Activated gamma-delta T cell treated with anti-CD3 and anti-CD28 coated beads, Interleukin-2, amount 50 U/mL, for 16 hours (primary cell): ENCODE data around the gene ELMO1.
"Not testable (repeated sequence)": the region's sequence is repeated elsewhere in the genome, so short reads cannot be mapped to it uniquely, and the experiment has no call there.

ENCODE experiments used
- DNase-seq: peaks from one replicate; pipeline ENCODE4 v3.0.0-alpha.2; 2020; ENCODE audit warnings: low read depth

ELMO1 gene

DNA sequence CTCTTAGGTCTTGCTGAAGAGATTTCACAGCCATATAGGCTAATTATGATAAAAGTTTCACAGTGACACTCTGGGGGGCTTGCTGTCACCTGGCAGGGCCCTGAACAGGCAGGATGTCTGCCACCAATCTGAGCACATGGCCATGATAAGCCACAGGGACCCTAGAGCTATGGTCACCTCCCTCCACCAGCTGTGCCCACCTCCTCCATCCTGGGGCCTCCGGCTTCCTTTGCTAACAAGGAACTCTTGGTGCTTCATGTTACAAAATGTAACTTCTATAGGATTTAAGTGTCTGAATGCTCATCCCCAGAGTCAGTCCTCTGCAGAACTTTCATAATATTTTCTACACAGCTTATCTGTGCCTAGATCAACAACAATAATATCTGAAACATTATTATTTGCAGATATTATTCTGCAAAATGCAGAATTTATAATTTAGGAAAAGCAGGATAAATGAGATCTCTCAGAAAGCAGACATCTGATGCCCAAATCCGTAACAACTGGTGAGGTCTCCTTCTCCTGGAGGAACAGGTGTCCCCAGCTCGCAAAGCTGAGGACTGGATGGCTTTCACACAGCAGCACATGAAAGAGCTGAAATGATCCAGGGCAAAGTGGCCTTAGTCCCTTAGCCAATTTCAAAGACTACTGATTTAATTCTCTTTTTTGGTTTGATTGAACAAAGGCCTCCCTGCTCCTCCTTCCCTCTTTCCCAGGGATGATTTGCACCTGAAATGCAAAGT is 437.3 kb downstream of the ELMO1 start:
- DNase-seq = no peak

DNA sequence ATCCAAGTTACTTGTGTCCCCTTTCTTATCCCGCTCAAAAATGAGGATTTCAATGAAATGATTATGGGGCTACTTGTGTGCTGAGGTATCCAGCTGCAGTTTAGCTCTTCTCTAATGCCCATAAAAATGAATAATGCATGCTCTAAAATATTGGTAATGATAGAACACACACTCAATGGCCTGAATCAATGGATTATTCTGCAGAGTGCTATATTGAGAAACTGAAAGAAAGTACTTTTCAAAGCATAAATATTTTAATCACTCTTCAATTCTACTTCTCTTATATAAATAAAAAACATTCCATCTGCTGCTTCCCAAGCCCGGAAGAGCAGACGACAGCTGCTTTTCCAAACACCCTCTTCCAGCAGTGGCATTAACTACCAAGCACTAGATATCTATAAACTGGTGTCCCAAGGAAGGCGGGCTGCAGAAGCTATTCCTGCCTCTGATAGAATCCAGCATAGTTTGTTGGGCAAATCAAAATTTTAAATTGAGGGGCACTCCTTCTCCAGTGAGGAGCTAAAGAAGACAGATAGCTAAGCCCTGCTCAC is 439.5 kb downstream of the ELMO1 start:
- DNase-seq = no peak

DNA sequence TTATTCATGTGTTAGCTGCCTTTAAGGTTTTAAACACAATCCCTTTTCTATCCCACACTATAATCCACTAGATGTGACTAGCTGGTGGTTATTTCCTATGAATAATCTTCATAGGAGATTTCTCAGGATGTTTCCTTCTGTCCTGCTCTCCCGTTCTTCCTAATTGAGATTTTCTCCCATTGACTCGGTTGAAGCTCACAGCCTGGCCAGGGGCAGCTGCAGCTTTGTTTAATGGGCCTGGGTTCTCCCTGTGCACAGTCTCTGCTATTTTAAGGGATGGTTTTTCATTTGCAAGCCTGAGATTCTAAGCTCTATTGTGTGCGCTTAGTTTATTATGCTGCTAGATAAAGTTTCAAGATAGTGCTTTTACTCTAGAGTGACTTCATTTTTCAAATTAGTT is 441.0 kb downstream of the ELMO1 start:
- no peak for DNase-seq

DNA sequence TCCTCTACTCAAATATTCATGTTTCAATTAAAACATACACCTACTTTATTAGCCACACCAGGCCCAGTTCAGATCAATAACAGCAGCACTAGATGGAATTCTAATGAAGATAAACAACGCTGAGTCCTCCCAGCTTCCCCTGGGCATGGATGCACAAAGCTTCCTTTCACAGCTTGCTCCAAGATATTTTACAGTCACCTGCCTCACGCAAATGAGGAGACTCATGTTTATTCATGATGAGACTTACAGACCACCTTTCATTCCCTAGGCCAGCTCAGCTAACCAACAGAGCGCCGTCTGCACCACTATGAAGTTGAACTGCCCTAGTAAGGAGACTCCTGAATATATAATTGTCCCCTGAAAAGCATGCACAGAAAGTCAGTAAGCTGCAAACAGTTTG is 441.4 kb downstream of the ELMO1 start:
- DNase-seq = no peak

DNA sequence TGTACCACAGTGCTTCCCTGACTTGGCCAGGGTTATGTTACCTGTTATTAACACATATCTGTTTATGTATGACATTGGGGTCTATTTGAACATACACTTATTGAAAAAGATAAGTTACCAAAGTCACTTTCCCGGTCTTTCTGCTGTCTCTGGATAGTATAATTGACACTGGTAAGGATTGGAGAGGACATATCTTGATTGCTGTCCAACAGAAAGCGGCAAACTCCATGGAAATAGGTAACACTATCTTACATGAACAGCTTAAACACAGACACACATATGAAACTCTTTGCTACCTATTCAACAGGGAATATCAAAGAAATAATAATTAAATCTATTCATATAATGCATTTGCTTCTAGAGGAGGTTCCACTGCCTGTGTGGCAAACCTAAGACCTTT is 441.9 kb downstream of the ELMO1 start:
- no peak for DNase-seq

DNA sequence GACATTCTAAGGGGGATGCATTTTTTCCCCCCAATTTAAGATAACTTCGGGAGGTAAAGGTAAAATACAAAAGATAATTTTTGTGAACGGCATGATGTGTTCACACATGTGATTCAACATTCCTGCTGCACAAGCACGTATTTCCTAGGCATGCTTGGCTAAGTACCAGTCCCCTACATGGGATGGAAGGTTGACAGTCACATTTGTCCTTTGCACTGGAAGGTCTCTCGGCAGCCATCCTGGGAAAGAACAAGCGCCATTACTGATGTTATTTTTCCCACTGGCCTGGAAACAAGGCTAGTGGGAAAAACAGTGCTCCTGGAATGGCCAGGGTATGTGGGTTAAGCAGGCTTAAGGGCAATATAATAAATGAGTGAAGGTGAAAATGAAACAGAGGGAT is 448.2 kb downstream of the ELMO1 start:
- no peak for DNase-seq

DNA sequence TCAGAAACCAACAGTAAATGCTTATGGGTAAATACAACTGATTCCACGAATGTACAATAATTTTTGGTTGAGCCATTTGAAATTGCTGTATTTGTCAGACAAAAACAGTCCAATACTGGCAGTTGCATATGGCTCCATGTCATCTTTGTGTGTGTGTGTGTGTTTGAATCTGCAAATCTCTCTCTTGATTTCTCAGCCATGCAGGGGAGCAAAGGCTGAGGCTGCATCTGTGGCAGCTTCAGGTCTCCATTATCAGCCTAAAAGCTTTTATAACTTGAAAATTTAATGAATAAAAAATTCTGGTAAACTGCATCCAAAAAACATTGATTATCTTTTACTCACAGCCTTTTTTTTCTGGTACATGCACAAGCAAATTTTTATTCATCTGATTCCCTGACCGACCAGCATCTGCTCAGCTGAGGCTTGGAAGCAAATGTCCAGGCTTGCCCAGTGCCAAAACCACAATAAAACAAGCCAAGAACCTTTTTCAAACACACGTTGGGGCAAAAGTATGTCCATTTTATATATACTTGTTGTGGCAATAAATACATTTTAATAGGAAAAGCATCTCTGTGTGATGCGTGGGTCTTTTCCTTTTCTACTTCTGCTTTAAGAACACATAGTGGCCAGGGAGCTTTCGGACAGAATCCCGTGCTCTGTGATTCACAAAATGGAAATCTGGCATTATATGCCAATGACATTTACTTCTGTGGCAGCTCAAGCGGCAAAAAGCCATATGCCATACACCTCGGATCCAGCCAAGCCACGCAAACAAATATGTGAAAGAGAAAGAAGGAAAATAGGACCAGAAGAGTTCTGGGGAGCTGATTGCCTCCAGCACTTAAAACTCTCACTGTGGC is 448.8 kb downstream of the ELMO1 start:
- no peak for DNase-seq

DNA sequence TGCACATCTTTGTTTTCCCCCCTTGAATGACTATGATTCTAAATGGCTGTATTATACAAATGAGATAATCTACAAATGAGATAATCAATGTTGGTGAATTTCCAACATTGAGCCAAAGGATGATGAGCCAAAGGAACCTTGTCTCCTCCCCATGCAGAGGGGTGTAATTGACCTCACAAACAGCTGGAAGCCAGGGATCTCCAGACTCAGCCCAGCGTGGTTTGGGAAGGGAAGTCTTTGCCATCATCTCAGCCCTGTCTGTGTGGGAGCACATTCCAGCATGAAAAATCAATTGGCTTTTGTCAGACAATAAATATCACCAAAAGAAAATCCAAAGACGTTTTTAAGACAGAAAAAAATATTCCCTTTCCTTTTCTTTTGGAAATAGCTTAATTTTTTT is 452.9 kb downstream of the ELMO1 start:
- no peak for DNase-seq

DNA sequence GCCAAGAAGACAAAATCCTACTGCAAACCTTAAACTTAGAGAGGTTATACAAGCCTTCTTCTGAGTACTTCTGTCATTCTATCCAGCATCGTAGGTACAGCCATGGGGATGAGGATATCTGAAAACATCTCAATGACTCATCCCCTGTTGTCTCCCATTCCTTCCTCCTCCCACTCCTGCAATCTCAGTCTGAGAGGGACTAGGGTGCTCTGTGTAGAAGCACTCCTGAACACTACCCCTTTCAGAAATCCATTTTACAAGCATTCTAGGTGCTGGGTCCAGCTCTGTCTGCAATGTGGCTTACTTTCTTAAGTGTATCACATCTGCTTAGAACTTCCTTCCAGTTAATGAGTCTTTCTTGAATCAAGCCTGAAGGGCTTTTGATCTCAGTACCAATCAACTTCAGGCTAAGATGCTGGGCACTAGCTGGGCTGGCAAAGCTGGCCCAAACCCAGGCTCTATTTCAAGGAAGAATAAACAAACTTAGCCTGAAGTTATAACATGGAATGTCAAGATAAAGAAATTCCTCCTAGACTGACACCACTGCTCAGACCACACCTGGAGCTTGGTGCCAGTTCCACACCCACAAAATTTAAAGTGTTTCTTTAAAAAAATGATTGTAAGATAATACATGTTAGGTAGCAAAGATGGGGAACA is 454.1 kb downstream of the ELMO1 start:
- DNase-seq = no peak

DNA sequence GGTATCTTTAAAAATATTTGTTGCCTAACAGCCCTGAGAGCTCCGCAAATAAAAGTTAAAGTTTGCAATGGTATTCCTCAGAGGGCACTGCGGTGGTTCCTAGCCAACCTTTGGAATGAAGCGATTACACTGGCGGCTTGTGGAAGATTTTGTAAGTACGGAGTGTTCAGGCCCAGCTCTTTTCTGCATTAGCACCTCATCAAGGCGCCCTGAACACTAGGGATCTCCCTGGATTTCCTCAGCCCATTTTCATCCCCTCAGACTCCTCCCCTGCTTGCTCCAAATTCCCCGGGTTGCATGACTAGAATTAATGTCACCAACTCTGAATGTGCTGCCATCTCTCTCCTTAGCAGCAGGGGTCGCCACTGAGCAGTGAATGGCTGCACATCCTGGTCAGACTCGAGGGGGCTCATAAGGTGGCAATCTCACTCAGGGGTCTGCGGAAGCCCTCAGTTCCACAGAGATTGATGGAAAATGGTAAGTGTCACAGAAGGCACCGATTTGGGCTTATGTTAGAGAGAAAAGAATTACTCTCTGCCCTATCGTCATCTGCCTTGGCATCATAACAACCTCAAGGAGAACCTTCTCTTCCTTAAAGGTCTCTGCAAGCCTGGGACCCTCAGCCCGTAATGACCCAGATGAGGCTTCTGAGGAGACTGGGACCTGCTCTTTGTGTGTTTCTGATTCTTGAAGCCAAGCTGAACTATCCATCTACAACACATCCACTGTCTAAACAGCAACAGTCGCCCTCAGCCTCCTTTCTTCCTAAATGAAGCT is 461.5 kb downstream of the ELMO1 start:
- DNase-seq = peak; percentile 32

DNA sequence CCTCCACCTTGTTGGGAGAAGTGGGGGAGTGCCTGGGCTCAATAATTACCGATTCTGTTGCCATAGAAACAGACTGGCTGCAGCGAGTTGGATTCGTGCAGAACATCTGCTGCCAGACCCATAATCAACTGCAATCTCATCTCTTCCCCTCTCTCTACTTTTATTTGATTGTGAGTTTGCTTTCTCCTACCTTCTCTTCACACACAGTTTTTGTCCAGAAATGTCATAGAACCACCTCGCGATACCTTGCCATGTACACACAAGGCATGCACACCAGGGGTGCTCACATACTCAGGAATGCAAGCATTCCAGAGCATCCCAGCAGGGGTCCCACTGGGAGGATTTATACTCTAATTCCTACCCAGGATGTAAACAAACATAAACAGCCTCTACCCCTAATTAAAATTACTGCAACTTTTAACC is 462.1 kb downstream of the ELMO1 start:
- DNase-seq = no peak

DNA sequence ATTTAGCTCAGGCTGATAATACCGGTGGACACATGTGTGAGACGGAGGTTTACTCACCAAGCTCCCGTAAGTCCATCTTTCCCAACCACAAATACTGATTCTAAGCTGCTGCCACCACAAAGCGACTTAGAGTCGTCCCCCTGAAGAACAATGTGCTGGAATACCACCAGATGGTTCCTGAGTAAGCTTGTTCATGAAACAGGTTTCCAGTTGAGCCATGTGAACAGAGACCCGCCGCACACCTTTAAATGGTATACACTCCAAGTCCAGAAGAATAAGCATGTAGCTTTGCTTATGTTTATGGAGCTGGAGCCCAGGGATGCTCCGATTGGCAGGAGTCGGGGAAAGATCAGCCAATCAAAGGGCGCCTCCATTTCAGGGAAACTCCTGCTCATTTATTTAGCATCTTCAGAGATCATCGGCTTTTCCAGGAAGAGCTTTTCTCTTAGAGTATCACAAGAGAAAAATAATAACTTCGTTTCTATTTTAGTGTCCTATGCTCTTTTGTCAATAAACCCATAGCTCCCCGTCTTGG is 462.7 kb downstream of the ELMO1 start:
- DNase-seq = no peak

DNA sequence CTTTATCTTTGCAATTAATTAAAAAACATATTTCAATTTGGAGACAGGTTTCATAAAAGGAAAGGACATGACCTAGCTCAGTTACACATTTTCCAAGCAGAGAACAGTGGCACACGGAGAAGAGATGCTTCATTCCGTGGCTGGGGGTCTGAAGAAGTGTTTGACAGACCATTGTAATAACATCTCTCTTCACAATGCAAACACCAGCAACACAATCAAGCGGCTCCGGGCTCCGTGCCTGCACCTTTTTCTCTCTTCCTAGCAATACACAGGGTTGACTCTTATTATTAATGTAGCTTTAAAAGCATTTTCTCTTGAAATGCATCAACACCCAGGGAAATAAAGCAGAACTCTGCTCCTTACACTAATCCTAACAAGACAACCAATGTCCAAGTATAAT is 463.3 kb downstream of the ELMO1 start:
- DNase-seq = no peak

DNA sequence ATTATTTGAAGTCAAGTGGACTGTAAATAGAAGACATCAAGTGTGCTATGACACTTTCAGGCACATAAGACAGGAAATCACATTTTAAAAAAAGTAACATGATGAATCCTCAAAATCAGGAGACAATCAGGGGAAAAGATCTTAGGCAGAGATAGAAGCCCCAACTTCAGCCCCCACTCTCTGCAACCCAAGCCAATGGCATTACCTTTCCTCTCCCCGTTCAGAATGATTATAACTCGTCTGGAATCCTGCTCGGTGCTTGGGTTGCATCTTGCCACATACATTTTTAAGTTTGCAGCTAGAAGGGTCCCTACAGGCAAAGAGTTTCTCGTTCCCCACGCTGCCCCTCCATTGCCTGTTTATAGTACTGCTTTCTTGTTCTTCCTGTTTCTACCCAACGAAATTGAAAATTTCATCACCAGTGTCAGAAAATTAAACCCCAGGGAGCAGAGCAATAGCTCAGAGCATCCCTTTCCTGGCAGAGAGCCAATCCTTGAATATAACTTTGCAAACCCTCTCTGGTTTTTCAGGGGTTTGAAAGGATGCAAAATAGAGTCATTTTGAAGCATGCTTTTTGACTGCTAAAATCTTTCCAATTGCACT is 463.9 kb downstream of the ELMO1 start:
- DNase-seq = no peak

DNA sequence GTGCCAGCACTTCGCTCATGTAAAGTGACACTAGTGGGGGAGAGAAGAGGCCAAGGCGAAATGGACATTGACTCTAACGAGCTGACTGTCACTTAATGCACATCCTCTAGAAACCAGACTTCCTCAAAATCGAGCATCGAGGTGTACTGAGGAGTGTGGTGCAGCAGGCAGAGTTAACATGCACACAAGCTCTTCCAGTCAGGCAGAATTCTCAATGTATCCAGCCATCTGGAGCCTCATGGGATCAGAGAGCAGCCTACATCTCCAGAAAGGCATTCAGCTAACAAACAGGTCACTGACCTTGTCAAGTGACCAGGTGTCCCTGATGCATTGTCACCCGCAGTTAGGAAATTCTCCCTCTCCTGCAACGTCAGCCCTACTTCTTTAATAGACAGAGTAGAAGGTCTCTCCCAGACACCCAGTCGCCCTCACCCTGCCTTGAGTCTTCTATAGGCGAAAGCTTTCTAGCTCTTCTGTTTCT is 464.6 kb downstream of the ELMO1 start:
- DNase-seq = no peak

DNA sequence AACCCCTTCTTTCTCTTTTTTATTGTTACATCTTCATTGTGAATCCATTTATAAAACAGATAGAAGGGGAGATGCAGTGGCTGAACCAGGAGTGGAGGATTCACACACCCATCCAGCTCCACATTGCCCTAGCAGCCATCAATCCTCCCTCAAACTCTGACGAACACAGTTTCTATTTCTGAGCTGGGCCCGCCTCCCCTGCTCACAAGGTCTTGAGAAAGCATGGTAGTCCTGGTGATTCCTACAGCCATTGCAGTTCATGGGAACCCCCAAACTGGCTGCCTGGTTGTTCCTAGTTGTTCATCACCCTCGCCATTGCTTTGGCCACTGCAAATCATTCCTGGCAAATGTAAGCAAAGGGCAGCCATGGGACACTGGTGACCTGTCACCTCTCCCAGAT is 465.9 kb downstream of the ELMO1 start:
- no peak for DNase-seq

DNA sequence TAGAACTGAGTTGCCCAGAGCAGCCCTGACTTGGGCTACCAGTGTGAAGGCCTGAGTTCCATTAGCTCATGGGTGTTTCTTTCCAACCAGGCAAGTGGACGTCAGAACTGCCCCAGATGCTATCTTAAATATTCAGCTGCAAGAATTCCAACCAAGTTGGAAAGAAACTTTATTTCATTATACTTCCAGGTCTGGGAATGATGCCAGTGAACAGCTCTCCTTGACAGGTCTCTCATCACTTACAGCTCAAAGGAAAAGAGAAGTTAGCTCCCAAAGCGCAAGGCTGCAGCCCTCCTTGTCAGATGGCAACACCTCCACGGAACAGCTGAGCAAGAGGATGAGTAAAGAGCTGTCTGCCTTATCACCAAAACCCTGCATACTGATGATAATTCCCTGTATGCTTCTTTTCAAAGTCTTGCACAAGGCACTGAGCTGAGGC is 468.8 kb downstream of the ELMO1 start:
- DNase-seq = no peak

DNA sequence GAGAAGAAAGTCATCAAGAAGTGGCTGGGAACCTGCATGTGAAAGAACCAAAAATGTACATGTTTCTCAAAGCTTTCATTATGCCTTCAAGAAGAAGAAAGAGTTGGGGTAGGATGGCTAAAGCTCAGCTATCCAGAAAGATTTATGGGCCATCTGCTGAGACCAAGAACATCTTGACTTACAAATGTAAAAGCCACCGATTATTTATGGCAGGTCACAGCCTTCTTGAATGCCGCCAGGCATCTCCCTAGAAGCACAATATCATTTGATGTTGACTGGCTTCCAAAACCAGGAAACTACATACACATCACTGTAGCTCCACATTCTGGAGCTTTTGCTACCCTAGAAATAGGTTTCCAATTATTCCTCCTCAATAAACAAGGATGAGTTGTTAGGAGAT is 470.2 kb downstream of the ELMO1 start:
- no peak for DNase-seq

DNA sequence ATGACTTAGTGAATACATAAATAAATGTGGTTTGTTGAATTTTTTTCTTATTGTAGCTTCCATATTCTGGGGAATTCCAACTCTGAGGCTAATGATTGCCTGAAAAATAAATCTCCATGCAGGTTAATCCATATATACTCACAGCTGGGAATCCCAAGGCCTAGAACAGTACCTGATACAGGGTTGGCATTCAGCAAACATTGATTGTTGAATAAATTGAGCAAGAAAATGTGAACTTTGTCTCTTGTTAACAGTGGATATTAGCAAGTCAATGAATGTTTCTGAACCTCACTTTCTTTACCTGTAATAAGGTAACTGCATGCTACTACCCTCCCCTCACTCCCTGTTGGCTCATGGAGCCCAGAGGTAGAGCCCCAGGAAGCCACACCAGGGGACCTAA is 470.8 kb downstream of the ELMO1 start:
- DNase-seq = no peak

DNA sequence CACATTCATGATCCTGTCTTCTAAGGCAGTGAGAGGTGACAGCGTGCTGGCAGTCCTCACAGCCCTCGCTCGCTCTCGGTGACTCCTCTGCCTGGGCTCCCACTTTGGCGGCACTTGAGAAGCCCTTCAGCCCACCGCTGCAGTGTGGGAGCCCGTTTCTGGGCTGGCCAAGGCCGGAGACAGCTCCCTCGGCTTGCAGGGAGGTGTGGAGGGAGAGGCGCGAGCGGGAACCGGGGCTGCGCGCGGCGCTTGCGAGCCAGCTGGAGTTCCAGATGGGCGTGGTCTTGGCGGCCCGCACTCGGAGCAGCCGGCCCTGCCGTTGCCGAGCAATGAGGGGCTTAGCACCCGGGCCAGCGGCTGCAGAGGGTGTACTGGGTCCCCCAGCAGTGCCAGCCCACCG is 475.1 kb downstream of the ELMO1 start:
- DNase-seq = not testable (repeated sequence)

DNA sequence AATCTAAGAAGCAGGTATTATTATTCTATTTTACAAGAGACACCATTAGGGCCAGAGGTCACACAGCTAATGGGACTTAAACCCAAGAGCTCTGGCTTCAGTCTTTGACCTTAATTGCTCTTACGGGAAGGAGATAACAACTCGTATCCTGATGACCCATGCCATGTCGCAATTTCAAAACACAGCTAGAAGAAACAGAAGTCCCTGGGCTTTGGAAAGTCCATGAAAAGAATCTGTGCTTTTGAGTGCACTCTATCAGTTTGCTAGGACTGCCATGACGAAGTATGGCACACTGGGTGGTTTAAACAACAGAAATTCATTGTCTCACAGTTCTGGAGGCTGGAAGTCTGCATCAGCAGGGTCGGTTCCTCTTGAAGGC is 476.5 kb downstream of the ELMO1 start:
- no peak for DNase-seq
